ENCODE results near the gene MICA. TPM values are rescaled to one million over a fixed set of nuclear protein-coding genes. Genes with fewer than 3 reads are reported as not detected.
"Not testable (repeated sequence)": the region's sequence is repeated elsewhere in the genome, so short reads cannot be mapped to it uniquely, and the experiment has no call there.

MICA gene
- total RNA-seq, 1 donor from 2014 or later = 10.7 TPM

DNA sequence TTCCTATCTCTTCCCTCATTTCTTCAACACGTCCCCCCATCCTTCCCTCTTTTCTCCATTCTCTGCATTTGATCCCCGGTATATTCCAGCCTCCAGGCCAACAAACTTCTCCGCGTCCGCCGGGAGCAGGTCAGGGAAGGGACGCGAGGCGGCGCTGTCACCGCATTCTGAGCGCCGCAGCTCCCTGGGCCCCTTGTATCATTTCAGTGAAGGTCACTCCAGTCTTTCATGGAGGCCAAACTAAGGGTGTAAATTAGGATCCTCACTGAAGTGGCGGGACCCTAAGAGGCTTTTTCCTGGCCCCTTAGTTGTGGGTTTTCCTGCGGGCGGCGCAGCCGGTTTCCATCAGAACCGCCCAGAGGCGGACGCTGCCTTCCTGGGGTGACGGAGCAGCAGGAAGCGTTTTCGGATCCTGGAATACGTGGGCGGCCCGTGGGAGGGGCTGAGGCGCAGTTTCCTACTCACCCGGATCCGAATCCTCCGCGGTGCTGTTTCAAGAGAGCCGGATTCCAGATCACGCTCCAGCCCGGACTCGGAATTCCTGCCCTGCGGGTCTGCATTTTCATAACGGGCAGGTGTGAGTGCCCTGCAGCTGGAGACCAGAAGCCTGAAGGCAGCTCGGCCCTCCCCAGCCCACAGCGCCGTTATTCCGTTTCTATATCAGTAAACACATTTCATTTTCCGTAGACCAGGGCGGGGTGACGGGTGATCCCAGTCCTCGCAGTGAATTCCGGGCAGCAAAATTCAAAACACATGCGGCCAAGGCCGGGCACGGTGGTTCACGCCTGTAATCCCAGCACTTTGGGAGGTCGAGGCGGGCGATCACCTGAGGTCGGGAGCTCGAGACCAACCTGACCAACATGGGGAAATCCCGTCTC is 3.6 kb upstream of the MICA start:
- H3K4me3 Mint-ChIP-seq = peak overlapping the region; percentile 93
- TF ChIP-seq CTCF (conservative IDR thresholded peaks at IDR 0.05) = peak; percentile 91
- H3K36me3 Mint-ChIP-seq = peaks cover 4% of the 10 kb centered on the region
- DNase-seq (ENCODE audit: extremely low spot score, unreplicated experiment) = peak; percentile 81
- H3K4me1 Mint-ChIP-seq (ENCODE audit: unreplicated experiment) = peaks cover 28% of the 10 kb centered on the region
- no peaks in the 10 kb centered on the region for H3K9me3 Mint-ChIP-seq
- peak overlapping the region; percentile 92 for H3K27ac Mint-ChIP-seq
- H3K27me3 Mint-ChIP-seq = peaks cover 38% of the 10 kb centered on the region

GRCh38 chr6:31400467-31401289 is 2.7 kb upstream of the MICA start:
- TF ChIP-seq CTCF (conservative IDR thresholded peaks at IDR 0.05) = no peak
- Mint-ChIP-seq H3K27ac (peak overlapping the region; percentile 92), H3K36me3 (peaks cover 4% of the 10 kb centered on the region), H3K27me3 (peaks cover 39% of the 10 kb centered on the region), H3K9me3 (no peaks in the 10 kb centered on the region), H3K4me1 (ENCODE audit: unreplicated experiment) (peaks cover 30% of the 10 kb centered on the region), H3K4me3 (peak overlapping the region; percentile 93)
- no peak for DNase-seq (ENCODE audit: extremely low spot score, unreplicated experiment)

- no peak for TF ChIP-seq CTCF (conservative IDR thresholded peaks at IDR 0.05)
- Mint-ChIP-seq H3K27me3 (peaks cover 41% of the 10 kb centered on the region), H3K36me3 (peaks cover 4% of the 10 kb centered on the region), H3K4me1 (ENCODE audit: unreplicated experiment) (peaks cover 33% of the 10 kb centered on the region), H3K27ac (peak overlapping the region; percentile 92), H3K4me3 (peak overlapping the region; percentile 93), H3K9me3 (no peaks in the 10 kb centered on the region)
- DNase-seq (ENCODE audit: extremely low spot score, unreplicated experiment) = no peak
These were observed 2.0 kb upstream of the MICA start for GRCh38 chr6:31401403-31401802.

- Mint-ChIP-seq H3K27me3 (peaks cover 42% of the 10 kb centered on the region), H3K4me1 (ENCODE audit: unreplicated experiment) (peaks cover 28% of the 10 kb centered on the region), H3K9me3 (no peaks in the 10 kb centered on the region), H3K4me3 (peak overlapping the region; percentile 95), H3K27ac (peak overlapping the region; percentile 83), H3K36me3 (peaks cover 4% of the 10 kb centered on the region)
- no peak for DNase-seq (ENCODE audit: extremely low spot score, unreplicated experiment)
- no peak for TF ChIP-seq CTCF (conservative IDR thresholded peaks at IDR 0.05)
These were observed 792 bp upstream of the MICA start for GRCh38 chr6:31402324-31403282.

DNA sequence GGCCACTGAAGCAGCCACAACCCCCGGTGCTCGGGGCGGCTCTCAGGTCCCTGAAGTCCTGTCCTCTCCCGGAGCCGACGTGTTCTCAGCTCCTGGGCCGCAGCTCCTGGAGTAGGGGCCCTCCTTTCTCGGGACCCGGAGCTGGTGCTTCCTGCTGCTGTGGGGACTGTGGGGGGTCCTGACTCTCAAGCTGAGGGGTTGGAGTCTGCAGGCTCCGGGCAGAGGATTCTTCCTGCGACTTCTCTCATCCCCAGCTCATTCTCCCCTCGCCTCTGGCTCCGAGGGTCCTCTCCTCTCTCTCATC is 618 bp downstream of the MICA start:
- not testable (repeated sequence) for DNase-seq (ENCODE audit: extremely low spot score, unreplicated experiment); H3K36me3 Mint-ChIP-seq; H3K9me3 Mint-ChIP-seq
- Mint-ChIP-seq H3K27me3 (peaks cover 45% of the 10 kb centered on the region), H3K27ac (peak overlapping the region; percentile 65), H3K4me1 (ENCODE audit: unreplicated experiment) (peaks cover 28% of the 10 kb centered on the region), H3K4me3 (peak overlapping the region; percentile 95)

All from type B pancreatic cell (in vitro differentiated cells).